Breast epithelium (tissue), 4 donors: ENCODE measurements around the gene CYTH4. TPM values are rescaled to one million over a fixed set of nuclear protein-coding genes. Genes with fewer than 3 reads are reported as not detected.
A peak's percentile ranks its signal among the peaks of the same experiment; 100 is the strongest.

Experiments used
- DNase-seq, 2 donors: peaks; one replicate each; pipeline ENCODE4 v3.0.0-alpha.2; 2019; ENCODE audit warnings: low spot score in 2 of 2
- H3K27ac ChIP-seq, 2 donors: fragments of 200-600 bp; sonication (generic) in 1 of 2; one replicate each; pipeline ENCODE4 v1.5.1; 2016 to 2019; ENCODE audit warnings: mild to moderate bottlenecking in 1 of 2
- H3K27me3 ChIP-seq, 2 donors: fragments of 200-600 bp; sonication (generic) in 1 of 2; one replicate each; pipeline versions ENCODE4 v1.5.1 to v1.6.0; 2017 to 2019; ENCODE audit warnings: control low read depth in 1 of 2, mild to moderate bottlenecking in 1 of 2
- H3K36me3 ChIP-seq: fragments of 200-600 bp; one replicate; pipeline ENCODE4 v1.5.1; 2019
- H3K4me1 ChIP-seq, 2 donors: fragments of 200-600 bp; sonication (generic); one replicate each; pipeline ENCODE4 v1.5.1; 2016 to 2019; ENCODE audit warnings: control low read depth in 1 of 2
- H3K4me3 ChIP-seq, 3 donors: fragments of 200-600 bp; sonication (generic); 1 replicate in 2 of 3; 2 replicates in 1 of 3; pipeline ENCODE4 v1.5.1; 2016 to 2019; ENCODE audit warnings: mild to moderate bottlenecking in 3 of 3, moderate library complexity in 2 of 3
- H3K9me3 ChIP-seq, 2 donors: fragments of 200-600 bp; sonication (generic) in 1 of 2; one replicate each; pipeline ENCODE4 v1.5.1; 2016 to 2019; ENCODE audit warnings: control low read depth in 1 of 2
- CTCF ChIP-seq, 3 donors: fragments of 450-650 bp; IDR thresholded peaks; one replicate each; pipeline ENCODE4 v1.5.1; 2016 to 2017; ENCODE audit warnings: antibody characterized with exemption in 3 of 3, mild to moderate bottlenecking in 3 of 3, moderate library complexity in 3 of 3
- POLR2A ChIP-seq: fragments of 450-650 bp; IDR thresholded peaks from one replicate; pipeline ENCODE4 v1.6.1; 2016; ENCODE audit warnings: antibody characterized with exemption, mild to moderate bottlenecking, moderate library complexity
- POLR2AphosphoS5 ChIP-seq, 3 donors: sonication (generic); formaldehyde crosslinking; IDR thresholded peaks; one replicate each; pipeline ENCODE4 v1.6.1; 2017; ENCODE audit warnings: antibody characterized with exemption in 3 of 3
- intact Hi-C: fragments of 100-400 bp; cut with DNase I; formaldehyde crosslinking; loops from one replicate; pipeline ENCODE4 v1.15.1; 2023; ENCODE audit warnings: low total_unique reads
- total RNA-seq, 3 donors: library from RNA; depleted of rRNA; stranded (reverse); fragments of >200 nt; gene quantifications; one replicate each; pipeline ENCODE4 v1.1.0, GENCODE V29; 2016

The CYTH4 gene
- total RNA-seq, 3 donors from 2014 or later, result 6.9 to 25.1 (median 10.5) TPM

GRCh38 chr22:37267661-37268413 is 14.5 kb upstream of the CYTH4 start:
- TF ChIP-seq POLR2A (no peak), POLR2AphosphoS5 (IDR thresholded peaks at IDR 0.05) (no peak), CTCF (IDR thresholded peaks at IDR 0.05) (no peak)
- no peak for DNase-seq
- no peaks in the 10 kb centered on the region for H3K4me1 ChIP-seq
- peak overlapping the region in 1 of 3 donors; percentile 63 for H3K4me3 ChIP-seq
- no peaks in the 10 kb centered on the region for H3K36me3 ChIP-seq
- H3K9me3 ChIP-seq, result peaks cover 8 to 11% of the 10 kb centered on the region in 2 donors
- H3K27me3 ChIP-seq, result peaks cover 0 to 1% of the 10 kb centered on the region in 2 donors
- intact Hi-C loops, result no loop called here
- no peak overlapping the region for H3K27ac ChIP-seq

GRCh38 chr22:37269936-37270678 is 12.2 kb upstream of the CYTH4 start:
- DNase-seq, result no peak
- TF ChIP-seq CTCF (IDR thresholded peaks at IDR 0.05), result no peak
- TF ChIP-seq POLR2A, result no peak
- TF ChIP-seq POLR2AphosphoS5 (IDR thresholded peaks at IDR 0.05), result no peak

GRCh38 chr22:37270928-37271650 is 11.2 kb upstream of the CYTH4 start:
- intact Hi-C loops, result no loop called here
- H3K27me3 ChIP-seq, result no peaks in the 10 kb centered on the region
- H3K27ac ChIP-seq, result no peak overlapping the region
- H3K4me3 ChIP-seq, result no peak overlapping the region
- no peaks in the 10 kb centered on the region for H3K9me3 ChIP-seq
- no peak for TF ChIP-seq POLR2AphosphoS5 (IDR thresholded peaks at IDR 0.05)
- no peak for TF ChIP-seq CTCF (IDR thresholded peaks at IDR 0.05)
- no peak for TF ChIP-seq POLR2A
- H3K36me3 ChIP-seq, result no peaks in the 10 kb centered on the region
- H3K4me1 ChIP-seq, result no peaks in the 10 kb centered on the region
- DNase-seq, result no peak

More at GRCh38 chr22:37269936-37270678, 12.2 kb upstream of the CYTH4 start:
- no peaks in the 10 kb centered on the region for H3K4me1 ChIP-seq
- H3K4me3 ChIP-seq, result no peak overlapping the region
- no peaks in the 10 kb centered on the region for H3K36me3 ChIP-seq
- no peak overlapping the region for H3K27ac ChIP-seq
- H3K27me3 ChIP-seq, result no peaks in the 10 kb centered on the region
- H3K9me3 ChIP-seq, result no peaks in the 10 kb centered on the region
- intact Hi-C loops, result no loop called here

- H3K36me3 ChIP-seq, result no peaks in the 10 kb centered on the region
- H3K27ac ChIP-seq, result peak overlapping the region in 1 of 2 donors; percentile 52
- no peak for TF ChIP-seq POLR2AphosphoS5 (IDR thresholded peaks at IDR 0.05)
- TF ChIP-seq CTCF (IDR thresholded peaks at IDR 0.05), result no peak
- TF ChIP-seq POLR2A, result no peak
- DNase-seq, result no peak
- no peaks in the 10 kb centered on the region for H3K27me3 ChIP-seq
- intact Hi-C loops, result no loop called here
- no peak overlapping the region for H3K4me3 ChIP-seq
- H3K9me3 ChIP-seq, result no peaks in the 10 kb centered on the region
- H3K4me1 ChIP-seq, result no peaks in the 10 kb centered on the region
Observed at GRCh38 chr22:37273126-37273845, 9.0 kb upstream of the CYTH4 start.
